GM10266 (cell line): Measurements from ENCODE around the gene COL6A2.

Source experiments
- DNase-seq: peaks from one replicate; pipeline ENCODE4 v3.0.0; 2012; ENCODE audit errors: extremely low spot score
- CTCF ChIP-seq: IDR thresholded peaks from 2 replicates; pipeline ENCODE4 v1.5.1; 2012; ENCODE audit warnings: mild to moderate bottlenecking, low read depth; ENCODE audit not compliant: control insufficient read depth, insufficient read depth; ENCODE audit errors: missing control alignments

The COL6A2 gene

GRCh38 chr21:46151989-46152926 is 54.3 kb downstream of the COL6A2 start:
- no peak for DNase-seq
- TF ChIP-seq CTCF, result no peak

- no peak for DNase-seq
Observed at GRCh38 chr21:46152927-46153246, 55.0 kb downstream of the COL6A2 start.

GRCh38 chr21:46153247-46154154 is 55.6 kb downstream of the COL6A2 start:
- peak; percentile 63 for TF ChIP-seq CTCF
- DNase-seq, result peak; percentile 84

More at GRCh38 chr21:46152927-46153246, 55.0 kb downstream of the COL6A2 start:
- TF ChIP-seq CTCF, result no peak

GRCh38 chr21:46154155-46154954 is 56.4 kb downstream of the COL6A2 start:
- no peak for DNase-seq

GRCh38 chr21:46154955-46155513 is 57.1 kb downstream of the COL6A2 start:
- no peak for DNase-seq
- no peak for TF ChIP-seq CTCF

More at GRCh38 chr21:46154155-46154954, 56.4 kb downstream of the COL6A2 start:
- TF ChIP-seq CTCF, result no peak

- no peak for DNase-seq
- TF ChIP-seq CTCF, result no peak
Observed at GRCh38 chr21:46155514-46156377, 57.8 kb downstream of the COL6A2 start, which contains the start of gene FTCD. FTCD (minus strand) TSS chr21:46155579; CDS start chr21:46155523, 56 bp downstream.
